Type B pancreatic cell (in vitro differentiated cells): Measurements from ENCODE around the gene APBA3. TPM values are rescaled to one million over a fixed set of nuclear protein-coding genes. Genes with fewer than 3 reads are reported as not detected.

ENCODE experiments used
- DNase-seq: peaks from one replicate; pipeline ENCODE4 v3.0.0; 2021; ENCODE audit warnings: mixed read lengths; ENCODE audit not compliant: unreplicated experiment; ENCODE audit errors: extremely low spot score
- H3K27ac Mint-ChIP-seq: 2 replicates; pipeline ENCODE4 v1.8.0; 2021; ENCODE audit warnings: mild to moderate bottlenecking, mixed read lengths
- H3K27me3 Mint-ChIP-seq: 2 replicates; pipeline ENCODE4 v1.8.0; 2021; ENCODE audit warnings: mixed read lengths
- H3K36me3 Mint-ChIP-seq: 2 replicates; pipeline ENCODE4 v1.8.0; 2021; ENCODE audit warnings: mixed read lengths
- H3K4me1 Mint-ChIP-seq: one replicate; pipeline ENCODE4 v1.8.0; 2021; ENCODE audit warnings: mixed read lengths; ENCODE audit not compliant: unreplicated experiment
- H3K4me3 Mint-ChIP-seq: 2 replicates; pipeline ENCODE4 v1.8.0; 2021; ENCODE audit warnings: mild to moderate bottlenecking, mixed read lengths
- H3K9me3 Mint-ChIP-seq: 2 replicates; pipeline ENCODE4 v1.8.0; 2021; ENCODE audit warnings: mixed read lengths
- total RNA-seq: library from RNA; stranded (reverse); gene quantifications from 2 replicates; pipeline ENCODE4 v1.2.1, GENCODE V29; 2021; ENCODE audit warnings: low replicate concordance
- TF ChIP-seq, protein P1 (sequence below): fragments of 200-600 bp; sonication (generic); conservative IDR thresholded peaks from 2 replicates; pipeline ENCODE4 v1.5.0; 2021; ENCODE audit warnings: antibody characterized with exemption, mild to moderate bottlenecking

APBA3 gene
- total RNA-seq, 1 donor from 2014 or later, result 28.5 TPM

DNA sequence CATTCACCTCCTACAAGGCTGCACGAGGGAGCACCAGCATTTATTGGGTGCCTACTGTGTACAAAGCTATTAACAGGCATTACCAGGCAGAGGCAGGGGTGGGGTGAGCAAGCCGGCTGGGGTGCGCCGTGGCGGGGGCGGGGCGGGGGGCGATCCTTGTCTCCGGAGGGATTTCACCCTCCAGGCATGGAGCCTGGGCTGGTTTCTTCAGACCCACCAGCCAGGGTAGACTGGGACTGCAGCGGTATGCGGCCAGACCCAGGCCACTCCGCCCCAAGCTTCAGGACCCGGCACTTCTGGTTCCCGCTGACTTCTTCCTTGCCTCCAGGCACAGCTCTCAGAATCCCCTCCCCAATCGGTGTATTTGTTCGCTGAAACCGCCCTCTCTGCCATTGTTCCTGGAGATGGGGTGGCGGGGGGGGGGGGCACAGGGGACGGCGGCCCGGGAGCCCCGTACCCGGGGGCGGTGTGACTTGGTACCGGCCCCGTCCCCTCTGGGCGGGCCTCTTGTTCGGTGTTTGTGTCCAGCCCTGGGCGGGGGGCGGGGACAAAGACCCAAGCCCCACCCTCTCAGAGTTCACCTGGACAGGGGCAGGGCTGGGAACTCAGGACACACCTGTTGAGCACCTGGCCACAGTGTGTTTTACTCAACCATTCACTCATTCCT, 38.9 kb downstream of the APBA3 start:
- H3K36me3 Mint-ChIP-seq, result no peaks in the 10 kb centered on the region
- no peaks in the 10 kb centered on the region for H3K9me3 Mint-ChIP-seq
- peak overlapping the region; percentile 78 for H3K27ac Mint-ChIP-seq
- TF ChIP-seq, protein P1, sequence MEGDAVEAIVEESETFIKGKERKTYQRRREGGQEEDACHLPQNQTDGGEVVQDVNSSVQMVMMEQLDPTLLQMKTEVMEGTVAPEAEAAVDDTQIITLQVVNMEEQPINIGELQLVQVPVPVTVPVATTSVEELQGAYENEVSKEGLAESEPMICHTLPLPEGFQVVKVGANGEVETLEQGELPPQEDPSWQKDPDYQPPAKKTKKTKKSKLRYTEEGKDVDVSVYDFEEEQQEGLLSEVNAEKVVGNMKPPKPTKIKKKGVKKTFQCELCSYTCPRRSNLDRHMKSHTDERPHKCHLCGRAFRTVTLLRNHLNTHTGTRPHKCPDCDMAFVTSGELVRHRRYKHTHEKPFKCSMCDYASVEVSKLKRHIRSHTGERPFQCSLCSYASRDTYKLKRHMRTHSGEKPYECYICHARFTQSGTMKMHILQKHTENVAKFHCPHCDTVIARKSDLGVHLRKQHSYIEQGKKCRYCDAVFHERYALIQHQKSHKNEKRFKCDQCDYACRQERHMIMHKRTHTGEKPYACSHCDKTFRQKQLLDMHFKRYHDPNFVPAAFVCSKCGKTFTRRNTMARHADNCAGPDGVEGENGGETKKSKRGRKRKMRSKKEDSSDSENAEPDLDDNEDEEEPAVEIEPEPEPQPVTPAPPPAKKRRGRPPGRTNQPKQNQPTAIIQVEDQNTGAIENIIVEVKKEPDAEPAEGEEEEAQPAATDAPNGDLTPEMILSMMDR, result no peak
- peaks cover 24% of the 10 kb centered on the region for H3K27me3 Mint-ChIP-seq
- peaks cover 3% of the 10 kb centered on the region for H3K4me1 Mint-ChIP-seq
- H3K4me3 Mint-ChIP-seq, result peak overlapping the region; percentile 85
- DNase-seq, result no peak

DNA sequence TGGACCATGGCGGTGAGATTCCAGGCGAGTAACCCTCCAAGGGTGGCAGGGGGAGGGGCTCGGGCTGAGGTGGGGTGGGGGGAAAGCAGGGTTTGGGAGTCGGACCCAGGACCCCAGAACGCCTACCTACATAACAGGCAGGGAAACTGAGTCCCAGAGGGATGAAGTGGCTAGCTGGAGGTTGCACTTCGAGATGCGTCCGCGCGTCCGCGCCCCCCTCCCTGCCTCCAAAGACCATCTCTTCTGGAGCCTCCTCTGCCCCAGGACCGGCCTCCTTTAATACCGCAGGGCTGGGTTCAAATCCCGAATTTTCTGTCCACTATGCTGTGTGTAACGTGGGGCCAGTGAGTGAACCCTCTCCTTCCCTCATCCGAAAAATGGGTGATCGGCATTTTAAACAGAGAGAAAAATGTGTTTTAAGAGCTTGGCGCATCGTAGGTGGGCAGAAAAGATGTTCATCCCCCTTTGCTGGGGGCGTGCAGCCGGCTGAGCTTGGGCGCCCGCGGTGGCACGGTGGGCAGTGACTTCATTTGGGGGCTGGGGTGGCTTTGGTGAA, 39.5 kb downstream of the APBA3 start:
- no peak for DNase-seq
- TF ChIP-seq, protein P1, result no peak
- Mint-ChIP-seq H3K4me3 (peak overlapping the region; percentile 85), H3K4me1 (peaks cover 3% of the 10 kb centered on the region), H3K36me3 (no peaks in the 10 kb centered on the region), H3K27me3 (peaks cover 24% of the 10 kb centered on the region), H3K27ac (peak overlapping the region; percentile 78), H3K9me3 (no peaks in the 10 kb centered on the region)

DNA sequence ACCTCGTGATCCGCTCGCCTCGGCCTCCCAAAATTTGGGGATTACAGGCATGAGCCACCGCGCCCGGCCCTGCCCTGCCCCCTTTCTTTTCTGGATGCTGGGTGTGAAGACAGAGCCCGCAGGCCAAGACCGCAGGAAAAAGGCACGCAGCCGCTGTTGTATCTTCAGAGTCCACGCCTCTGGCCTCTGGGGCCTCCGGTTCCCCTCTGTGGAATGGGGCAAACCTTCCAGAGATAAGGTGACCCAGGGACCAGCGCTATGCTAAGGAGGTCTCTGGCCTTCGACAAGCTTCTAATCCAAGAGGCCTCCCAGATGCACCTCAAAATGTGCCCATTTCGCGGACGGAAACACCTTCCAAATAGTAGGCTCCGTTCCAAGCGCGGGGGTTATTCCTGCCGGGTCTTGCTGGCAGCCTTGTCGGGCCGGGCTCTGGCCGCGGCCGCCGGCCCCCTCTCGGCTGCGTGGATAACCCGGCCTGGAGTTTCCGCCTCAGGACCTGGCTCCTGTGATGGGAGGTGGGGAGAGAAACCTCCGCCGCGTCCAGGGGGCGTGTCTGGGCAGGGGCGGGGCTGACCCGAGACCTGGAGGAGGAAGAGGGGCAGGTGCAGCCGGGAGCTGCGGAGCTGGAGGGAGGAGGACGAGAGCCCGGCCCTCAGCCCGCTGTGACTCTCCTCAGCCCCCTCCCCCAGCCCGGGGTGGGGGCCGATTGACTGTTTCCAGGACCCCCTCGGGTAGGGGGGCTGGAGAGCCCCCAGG, 40.2 kb downstream of the APBA3 start:
- Mint-ChIP-seq H3K27me3 (peaks cover 24% of the 10 kb centered on the region), H3K4me3 (peak overlapping the region; percentile 85), H3K27ac (no peak overlapping the region), H3K36me3 (no peaks in the 10 kb centered on the region), H3K4me1 (peaks cover 3% of the 10 kb centered on the region), H3K9me3 (no peaks in the 10 kb centered on the region)
- DNase-seq, result peak; percentile 93
- TF ChIP-seq, protein P1, result no peak

DNA sequence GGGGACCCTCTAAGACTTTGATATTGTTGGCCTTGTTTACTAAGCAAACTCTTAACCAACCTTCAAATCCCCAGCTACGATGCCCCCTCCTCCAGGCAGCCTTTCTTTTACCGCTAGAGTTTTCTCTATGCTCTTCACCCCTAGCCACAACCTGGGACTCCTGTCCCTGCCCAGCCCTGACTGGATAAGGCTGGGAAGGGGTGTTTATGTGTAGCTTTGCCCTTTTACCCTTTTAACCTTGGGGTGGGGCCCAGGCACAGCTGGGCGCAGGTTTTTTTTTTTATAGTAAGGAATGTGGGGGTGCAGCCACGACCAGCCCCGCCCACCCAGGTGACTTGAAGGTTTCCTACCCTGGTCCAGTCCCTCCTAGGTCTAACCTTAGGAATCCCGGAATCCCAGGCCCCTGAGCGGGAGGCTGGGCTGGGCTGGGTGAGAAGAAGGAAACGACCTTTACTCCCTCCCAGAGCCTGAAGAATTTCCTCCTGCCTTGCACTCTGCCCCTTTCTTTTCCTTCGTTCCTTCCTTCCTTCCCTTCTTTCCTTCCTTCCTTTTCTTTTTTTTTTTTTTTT, 41.1 kb downstream of the APBA3 start:
- Mint-ChIP-seq H3K9me3 (no peaks in the 10 kb centered on the region), H3K27ac (peak overlapping the region; percentile 36), H3K27me3 (peaks cover 24% of the 10 kb centered on the region), H3K4me3 (no peak overlapping the region), H3K4me1 (peaks cover 3% of the 10 kb centered on the region), H3K36me3 (no peaks in the 10 kb centered on the region)
- no peak for DNase-seq
- TF ChIP-seq, protein P1, result no peak

DNA sequence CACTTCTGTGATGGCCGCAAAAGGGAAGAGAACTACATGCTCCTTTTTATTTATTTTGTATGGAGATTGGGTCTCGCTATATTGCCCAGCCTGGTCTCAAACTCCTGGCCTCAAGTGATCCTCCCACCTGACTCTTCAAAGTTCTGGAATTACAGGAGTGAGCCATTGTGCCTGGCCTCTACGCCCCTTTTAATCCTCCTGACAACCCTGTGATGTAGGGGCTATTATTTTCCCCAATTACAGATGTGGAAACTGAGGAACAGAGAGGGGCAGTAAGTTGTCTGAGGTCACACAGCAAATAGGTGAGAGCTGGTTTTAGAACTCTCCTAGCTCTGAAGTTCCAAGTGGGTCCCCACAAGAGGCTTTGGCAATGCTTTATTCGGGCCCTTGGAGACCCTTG, 41.6 kb downstream of the APBA3 start:
- TF ChIP-seq, protein P1, result no peak
- Mint-ChIP-seq H3K27ac (no peak overlapping the region), H3K4me1 (peaks cover 3% of the 10 kb centered on the region), H3K36me3 (no peaks in the 10 kb centered on the region), H3K27me3 (peaks cover 18% of the 10 kb centered on the region), H3K9me3 (no peaks in the 10 kb centered on the region), H3K4me3 (no peak overlapping the region)
- no peak for DNase-seq
